ENCODE measurements around the gene NIT1.

NIT1 gene, protein sequence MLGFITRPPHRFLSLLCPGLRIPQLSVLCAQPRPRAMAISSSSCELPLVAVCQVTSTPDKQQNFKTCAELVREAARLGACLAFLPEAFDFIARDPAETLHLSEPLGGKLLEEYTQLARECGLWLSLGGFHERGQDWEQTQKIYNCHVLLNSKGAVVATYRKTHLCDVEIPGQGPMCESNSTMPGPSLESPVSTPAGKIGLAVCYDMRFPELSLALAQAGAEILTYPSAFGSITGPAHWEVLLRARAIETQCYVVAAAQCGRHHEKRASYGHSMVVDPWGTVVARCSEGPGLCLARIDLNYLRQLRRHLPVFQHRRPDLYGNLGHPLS

DNA sequence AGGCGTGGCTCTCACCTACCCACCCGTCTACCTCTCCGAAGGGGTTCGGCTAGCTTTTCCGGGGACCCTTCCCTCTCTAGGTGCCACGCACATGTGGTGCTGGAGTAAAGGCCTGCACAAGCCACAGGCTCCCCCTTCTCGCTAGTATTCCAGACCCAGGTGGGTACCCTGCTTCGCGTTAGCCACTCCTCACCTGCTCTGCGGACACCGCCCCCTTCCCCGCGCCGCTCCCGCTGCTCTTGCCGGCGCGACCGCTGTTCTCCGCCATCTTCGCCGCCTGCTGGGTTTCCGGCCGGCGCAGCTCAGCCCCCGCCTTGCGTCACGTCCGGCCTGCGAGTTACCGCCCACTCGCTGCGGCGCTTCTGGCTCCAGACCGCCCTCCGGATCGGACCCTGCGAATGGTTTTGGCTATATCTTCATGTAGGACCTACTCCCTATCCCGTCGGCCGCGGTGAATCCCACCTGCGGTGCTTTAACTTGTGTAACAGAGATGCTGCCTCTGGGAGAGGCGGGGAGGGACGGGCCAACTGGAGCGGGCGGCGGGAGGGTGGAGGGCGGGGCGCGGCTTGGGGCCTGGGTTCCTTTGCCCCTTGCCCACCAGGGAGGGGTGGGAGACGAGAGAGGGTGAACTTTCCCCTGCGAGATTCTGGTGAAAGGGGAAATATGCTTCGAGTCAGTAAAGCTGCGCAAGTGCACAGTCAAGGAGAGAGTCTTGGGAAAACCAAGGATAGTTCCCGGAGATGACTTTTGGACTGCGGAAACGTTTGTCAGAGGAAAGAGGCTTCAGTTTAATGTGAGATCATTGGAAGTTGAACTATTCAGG lies at the start of gene NIT1, which contains the start of gene PFDN2:
NIT1 (plus strand) TSS at position 347 of the 823 bp plus-strand sequence; CDS start at position 419, 72 bp downstream.
PFDN2 (minus strand) TSS at position 279 of the 823 bp plus-strand sequence; CDS start at position 268, 11 bp downstream.
- DNase-seq: peak; percentile 51

DNA sequence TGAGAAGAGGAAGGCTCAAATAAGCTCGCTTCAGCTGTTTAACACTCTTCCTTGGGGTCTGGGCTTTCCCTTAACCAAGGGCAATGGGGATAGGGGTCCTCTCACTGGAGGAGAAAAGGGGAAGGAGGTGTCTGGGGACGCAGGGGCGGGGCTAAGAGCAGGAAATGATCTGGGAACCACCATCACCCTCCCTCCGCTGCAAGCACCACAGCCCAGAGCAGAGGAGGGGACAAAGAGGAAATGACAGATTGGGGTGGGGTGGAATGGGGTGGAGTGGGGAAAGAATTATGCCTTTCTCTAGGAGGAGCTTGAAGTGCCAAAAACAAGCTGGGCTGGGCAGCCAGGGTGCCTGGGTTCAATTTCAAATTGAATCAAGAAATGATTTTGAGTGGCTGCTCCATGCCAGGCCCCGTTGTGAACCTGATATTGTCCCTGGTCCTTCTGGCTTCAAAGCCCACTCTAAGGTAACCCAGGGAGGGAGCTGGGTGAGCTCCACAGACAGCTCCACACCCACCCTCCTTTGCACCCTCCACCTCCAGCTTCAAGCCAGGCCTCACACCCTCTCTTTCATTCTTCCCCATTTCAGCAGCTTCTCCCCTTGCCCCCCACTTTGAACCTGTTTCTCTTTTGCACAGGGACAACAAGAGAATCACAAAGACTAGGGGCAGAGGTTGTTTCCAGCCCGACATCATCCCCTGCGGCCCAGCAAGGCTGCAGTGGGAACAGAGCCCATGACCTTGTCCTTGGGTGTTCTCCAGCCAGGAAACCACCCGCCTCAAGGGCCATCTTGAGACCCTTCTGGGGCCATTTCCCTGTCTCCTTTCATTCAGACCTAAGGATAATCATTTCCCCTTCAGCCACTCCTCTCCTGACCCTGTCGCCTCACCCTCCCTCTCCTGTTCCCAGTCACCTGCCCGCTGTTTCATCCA lies 49.3 kb upstream of the NIT1 start:
- DNase-seq: no peak

DNA sequence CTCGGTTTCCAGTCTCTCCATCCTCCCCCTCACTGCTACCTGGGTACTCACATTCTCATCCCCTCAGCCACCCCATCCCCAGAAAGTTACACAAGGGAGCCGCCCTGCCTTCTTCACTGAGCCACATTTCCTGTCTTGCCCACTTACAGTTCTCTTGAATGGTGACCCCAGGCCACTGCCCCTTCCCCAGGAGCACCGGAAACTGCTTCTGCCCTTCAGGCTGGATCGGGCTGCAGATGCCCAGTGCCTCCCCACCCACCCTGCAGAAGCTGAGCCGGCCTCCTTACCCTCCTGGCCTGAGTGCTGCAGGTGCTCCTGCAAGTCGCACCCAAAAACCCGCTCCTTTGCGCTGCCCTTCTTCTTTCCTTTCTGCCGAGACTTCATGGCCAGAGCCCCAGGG lies 48.7 kb upstream of the NIT1 start:
- DNase-seq: no peak

DNA sequence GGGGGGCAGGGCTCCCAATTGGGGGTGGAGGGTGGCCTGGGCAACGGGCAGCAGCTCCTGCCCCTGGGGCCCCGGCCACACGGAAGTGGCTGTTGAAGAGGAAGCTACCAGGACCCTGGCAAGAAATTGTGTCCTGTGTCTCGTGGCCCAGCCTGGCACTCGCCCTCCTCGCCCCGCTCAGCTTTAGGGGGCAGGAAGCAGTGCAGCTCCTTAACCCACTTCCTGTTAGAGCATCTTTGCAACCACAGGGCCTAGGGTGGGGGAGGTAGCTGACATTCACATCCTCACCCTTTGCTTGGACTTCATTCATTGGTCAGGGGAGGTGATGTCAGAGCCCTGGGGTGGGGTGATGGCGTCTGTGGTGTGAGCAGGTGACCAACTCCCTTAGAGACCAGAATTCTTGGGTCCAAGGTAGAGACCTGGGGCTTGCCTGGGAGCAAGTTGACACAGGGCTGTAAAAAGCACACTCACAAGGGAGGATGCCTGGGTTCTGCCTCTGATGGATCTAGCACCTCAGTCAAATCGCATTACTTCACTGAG lies 48.1 kb upstream of the NIT1 start, which contains the start of gene ARHGAP30:
ARHGAP30 (minus strand) TSS at position 161 of the 540 bp plus-strand sequence. CDS start 267 bp downstream, outside the sequence.
- no peak for DNase-seq

DNA sequence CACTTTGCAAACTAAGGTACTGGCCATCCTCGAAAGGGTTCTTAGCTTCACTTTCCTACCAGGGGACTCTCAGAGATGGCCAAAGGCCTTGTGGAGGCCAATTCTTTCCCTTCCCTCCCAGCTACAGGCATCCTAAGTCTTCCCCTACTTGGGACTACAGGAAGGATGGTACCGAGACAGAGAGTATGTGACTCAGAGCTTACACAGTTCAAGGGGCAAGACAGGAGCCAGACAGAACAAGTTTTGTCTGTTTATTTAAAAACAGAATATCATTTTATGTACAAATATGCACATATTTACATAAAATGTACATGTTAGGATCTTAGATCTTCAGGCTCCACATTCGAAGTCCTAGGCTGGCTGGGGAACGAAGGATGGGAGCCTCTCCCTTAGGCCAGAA lies 47.1 kb upstream of the NIT1 start:
- DNase-seq: no peak

DNA sequence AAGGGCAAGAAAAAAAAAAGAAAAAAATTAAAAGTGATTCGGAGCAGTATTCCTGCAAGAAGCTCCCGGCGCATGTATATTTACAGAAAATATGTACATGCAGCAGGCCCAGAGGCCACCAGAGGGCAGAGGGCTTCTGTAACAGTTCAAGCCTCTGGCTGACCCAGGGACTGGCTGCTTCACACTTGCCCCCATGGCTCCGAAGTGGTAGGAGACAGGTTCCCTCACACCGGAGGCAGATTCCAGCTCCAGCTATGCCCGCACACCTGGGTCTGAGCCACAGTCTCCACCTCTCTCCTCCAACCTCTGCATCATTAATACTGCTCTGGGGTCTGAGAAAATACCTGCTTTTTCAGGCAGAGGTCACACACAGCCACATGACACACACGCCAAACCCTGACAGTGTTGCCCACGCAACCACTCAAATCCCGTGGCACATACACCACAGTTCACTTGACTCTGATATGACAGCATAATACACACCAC lies 46.0 kb upstream of the NIT1 start:
- DNase-seq: no peak

DNA sequence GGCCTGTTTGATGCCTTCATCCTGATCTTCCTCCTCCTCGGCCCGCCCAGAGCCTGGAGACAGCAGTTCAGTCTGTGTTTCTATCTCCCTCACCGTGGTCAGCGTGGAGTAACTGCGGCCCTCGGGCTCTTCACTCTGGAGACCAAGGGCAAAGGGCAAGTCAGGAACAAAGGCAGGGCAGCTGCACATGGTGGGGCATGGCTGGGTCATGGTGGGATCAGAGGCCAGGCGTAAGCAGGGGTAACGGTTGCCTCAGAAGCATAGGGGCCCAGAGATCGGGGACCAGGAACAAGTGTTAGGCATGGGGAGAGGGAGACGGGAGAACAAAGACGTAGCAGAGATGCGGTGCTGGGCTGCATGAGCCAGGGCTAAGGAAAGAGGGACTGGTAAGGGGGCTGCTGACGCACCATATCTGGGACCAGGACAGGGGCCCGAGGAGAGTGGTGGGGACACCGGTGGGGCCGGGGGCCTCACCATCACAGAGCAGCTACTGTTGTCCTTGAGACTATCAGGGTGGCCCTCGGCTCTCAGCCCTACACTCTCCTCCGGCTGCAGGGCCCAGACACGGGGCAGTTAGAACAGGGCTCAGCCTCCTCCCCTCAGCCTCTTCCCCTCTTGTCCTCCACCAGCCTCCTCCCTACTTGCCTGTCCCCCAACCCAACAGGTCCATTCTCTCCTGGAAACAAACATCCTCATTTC lies 45.0 kb upstream of the NIT1 start:
- no peak for DNase-seq

DNA sequence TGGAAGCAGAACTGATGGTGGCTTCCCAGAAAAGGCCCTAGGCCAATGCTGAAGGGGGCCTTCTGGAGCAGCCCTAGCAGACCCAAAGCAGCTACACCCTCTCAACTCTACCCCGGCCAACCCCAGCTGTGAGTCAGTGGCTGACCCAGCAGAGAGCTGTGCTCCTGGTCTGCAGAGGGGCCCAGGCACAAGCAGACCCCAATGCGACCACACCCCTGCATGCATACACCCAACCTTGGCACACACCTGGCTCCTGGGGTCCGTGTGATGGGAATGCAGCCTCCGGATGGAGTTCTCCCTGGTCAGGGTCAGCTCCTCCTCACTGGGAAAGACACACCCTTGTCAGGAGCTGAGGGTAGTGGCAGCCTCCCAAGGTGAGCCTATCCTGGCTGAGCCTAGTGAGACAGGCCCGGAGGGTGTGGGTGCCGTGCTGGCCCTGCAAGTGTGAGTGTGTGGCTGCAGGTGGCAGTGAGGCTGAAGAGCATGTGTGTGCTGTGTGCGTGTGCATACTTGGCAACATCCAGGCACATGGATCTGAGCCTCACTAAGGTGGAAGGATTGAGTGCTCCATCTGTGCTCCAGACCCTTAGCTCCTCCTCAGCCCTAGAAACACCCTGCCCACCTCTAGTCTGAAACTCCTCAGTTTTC lies 44.3 kb upstream of the NIT1 start:
- no peak for DNase-seq

DNA sequence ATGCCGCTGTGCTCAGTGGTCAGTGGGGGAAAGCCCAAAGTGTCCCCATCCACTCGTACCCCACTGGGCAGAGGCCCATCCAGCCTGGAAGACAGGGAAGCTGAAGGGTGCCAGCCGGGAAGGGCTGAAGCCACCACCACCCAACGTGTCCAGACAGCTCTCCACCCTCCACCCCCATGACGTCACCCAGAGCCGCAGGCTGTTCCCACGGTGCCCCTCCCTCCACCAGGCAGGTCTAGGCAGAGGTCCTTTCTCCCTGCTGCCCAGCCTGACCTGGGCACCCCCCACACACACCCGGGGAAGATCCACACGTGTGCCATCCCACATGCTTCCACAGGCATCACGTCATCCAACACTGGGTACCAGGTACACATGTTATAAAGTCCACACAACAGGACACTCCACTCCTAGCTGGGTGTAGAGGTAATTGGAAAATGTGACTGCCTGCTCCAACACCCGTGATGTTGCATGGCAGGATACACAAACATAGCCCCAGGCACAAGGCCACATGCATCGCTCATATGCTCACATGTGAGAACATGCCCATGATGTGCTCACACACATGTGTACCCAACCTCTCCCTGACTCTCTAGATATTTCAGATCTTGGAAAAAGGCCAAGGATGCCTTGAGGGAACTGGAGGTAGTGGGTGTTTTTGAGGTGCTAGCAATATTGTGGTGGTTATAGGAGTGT lies 43.1 kb upstream of the NIT1 start:
- no peak for DNase-seq

DNA sequence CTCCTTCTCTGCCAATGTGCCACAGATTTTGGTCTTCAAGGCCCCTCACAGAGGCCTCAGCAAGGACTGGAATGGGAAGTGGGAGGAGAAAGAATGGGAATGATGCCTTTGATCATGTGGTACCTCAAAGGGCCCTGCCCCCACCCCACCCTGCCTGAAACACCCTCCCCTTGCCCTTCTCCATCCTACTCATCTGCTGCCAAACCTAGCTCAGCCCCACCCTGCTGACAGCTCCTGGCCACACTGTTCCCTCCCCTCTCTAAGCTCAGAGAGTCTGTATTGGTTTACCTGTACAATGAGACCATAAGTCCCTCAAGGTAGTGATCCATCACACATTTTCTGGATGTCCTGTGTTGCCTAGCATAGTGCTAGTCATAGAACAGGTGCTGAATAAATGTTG lies 41.5 kb upstream of the NIT1 start:
- DNase-seq: no peak

DNA sequence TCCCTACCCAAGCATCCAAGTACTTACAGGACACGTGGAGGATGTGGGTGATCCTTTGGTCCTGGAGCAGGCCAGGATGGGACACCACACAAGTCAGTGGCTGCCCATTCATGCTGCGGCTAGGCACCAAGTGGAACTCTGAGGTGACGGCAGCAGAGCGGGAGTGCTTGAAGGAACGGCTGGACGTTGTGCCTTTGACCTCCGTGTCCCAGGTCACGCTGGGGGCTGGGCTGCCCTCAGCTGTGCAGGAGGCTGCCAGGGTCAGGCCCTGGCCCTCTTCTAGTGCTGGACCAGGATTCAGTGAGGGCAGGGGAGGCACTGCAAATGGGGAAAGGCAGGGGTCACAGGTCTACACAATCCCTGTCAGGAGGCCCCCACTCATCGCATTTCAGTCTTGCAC lies 40.5 kb upstream of the NIT1 start:
- DNase-seq: no peak

DNA sequence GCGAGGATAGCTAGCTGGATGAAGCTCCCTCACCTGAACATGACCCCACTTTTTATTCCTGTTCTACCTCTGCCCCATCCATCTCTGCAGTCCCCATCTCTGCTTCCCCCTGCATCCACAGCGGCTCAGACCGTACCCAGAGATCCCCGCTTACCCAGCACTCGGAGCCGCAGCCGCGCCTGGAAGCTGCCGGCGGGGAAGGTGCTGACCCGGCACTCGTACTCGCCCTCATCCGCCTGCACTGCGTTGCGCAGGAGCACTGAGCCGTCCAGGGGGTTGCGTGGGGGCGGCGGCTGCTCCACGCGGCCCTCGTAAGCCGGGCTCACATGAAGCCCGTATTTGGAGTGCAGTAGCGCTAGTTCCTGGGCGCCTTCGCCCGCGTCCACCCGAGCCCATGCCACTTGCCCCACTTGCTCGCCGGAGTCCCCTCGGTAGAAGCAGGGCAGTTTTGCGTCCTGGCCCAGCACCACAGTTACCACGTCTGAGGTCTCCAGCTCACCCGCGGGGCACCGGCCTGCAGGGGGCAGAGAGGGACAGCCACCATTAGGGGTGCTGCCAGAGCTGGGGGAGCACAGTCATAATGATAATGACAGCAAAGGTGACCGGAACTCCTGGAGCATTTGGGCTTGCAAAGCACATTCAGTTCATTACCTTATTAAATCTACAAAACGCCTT lies 38.3 kb upstream of the NIT1 start:
- DNase-seq: no peak

DNA sequence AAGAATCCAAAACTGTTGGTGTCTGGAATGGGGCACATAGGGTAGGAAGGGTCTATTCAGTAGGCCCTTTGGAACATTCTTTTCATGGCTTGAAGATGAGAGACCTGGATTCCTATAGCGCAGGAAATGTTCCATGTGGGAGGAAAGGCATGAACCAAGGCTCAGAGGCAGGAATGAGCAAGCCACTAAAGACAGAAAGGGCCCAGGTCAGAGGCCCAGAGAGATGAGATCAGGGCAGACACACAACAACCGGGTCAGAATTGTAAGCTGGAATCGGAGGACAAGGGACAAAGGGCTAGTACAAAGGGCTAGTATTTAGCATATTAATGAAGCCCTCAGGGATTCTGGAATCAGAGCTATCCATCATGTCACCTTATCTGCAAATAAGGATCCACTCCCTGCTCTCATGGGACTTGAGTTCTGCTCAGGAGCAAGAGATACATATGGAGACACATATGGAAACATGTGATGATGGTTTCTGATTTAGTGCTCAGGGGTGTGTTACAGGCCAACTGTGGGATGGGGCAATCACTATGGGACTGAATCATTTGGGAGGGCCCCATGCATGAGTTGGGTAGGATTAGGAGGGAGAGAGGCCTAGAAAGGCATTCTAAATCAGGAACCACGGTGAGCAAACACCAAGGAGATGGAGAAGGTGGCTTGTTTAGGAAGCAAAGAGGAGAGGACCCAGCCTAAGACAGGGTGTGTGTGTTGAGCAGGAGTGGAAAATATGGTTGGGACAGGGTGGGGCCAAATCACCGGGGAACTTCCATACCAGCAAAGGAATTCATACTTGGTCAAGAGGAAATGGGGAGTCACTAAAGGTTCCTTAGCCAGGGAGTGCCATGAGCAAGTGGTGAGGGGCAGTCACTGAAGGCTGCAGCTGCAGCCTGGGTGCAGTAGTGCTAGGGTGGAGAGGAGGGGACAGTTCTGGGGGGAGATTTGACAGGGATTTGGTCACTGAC lies 37.2 kb upstream of the NIT1 start:
- no peak for DNase-seq

DNA sequence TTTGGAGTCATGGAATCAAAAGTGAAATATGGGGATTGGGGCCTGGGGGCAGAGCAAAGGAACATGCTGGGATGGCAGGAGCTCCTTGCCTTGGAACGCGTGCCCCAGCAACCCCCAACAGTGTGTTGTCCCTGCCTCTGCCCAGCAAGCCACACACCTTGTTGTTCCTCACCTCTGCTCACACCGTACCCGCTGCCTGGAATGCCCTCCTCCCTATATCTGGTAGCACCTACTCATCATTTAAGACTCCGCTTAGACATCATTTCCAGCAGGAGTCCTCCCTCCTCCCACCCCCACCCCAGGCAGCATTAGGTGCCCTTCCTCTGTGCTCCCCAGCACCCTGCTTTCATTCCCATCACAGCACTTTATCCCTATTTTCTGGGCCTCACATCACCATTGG lies 36.4 kb upstream of the NIT1 start:
- DNase-seq: no peak

DNA sequence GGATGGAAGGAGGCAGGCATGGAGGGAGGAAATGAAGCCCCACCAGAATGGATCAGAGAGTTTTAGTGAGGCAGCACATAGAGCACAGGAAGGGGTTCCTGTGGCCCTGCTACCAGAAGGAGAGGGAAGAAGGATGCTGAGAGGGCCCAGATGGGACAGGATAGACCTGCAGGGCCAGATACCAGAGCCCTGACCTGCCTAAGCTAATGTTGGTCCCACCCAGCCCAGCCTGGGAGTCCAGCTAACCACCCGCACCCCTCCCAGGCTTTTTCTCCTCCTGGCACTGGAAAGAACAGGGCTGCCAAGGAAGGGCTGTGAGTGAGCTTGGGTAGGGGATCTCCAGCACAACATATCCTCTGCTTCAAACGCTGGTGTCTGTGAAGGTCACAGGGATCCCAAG lies 35.4 kb upstream of the NIT1 start:
- no peak for DNase-seq

DNA sequence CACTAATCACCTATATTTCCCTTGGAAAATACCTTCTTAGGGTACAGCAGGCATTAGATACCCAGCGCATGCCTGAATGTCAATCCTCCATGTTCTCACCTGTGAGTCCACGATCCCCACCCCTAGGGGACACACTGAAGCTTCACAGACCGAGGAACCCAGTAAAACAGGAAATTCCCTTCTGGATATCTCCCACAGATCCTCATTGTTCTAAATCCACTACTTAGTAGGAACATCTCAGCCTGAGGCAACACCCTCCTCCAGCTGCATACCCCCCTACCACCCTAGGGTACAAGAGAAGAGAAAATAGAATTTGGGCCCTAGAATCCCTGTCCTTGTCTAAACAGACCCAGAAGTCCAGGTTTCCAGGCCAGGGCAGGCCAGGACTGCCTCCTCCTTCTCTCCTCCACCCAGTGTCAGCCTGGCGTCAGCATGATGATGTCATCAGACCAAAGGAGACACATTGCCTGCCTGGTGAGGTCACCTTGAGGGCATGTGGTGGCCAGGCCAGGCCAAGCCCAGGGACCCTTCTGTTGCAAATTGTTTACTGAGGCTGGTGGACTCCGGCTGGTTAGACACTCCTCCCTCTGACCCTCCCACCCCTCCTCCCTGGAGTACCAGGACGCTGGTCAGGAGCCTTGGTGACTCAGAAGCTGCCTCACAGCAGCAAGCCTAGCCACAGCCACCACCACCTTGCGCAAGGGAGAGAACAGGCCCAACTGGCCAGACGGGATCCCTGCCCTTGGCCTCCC lies 34.7 kb upstream of the NIT1 start:
- DNase-seq: peak; percentile 51

DNA sequence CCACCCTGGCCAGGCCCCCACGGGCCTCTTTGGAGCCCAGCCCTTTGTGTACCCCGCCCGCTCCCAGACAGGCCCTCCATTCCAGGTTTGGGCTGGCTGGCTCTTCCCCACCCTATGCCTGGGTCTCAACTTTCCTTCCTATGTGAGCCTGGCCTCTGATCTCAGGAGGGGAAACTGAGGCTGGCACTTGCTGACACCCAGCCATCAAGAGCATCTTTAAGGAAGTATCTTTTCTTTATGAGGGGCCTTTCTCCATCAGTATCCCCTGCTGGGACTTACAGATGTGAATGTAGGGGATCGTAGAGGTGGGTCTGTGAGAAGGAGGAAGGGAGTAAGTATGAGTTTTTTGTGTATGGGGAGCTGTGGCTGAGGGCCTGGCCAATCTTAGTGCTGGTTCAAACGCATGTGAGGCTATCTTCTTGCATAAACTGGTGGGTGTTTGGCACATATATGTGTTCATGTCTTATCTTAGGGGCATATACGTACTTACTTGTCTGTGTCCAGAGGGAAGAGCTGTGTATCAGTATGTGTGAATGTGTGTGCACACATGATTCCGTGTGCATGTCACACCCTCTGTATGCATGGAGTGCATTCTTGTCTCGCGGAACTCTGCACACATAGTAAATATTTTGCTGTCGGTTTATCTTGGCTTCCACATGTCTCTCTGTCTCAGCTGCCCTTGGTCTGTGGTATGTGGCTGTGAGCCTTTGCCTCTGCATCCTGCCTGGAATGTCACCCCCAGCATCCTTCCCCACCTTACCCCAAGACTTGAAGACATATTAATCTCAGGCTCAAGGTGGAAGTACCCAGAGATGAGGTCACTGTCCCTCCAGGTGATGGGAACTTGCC lies 33.9 kb upstream of the NIT1 start:
- DNase-seq: no peak
